AG09319 (cell line): ENCODE measurements around the gene TSPAN7.
A peak's percentile ranks its signal among the peaks of the same experiment; 100 is the strongest.

Experiments
- DNase-seq: peaks from one replicate; pipeline ENCODE4 v3.0.0-alpha.2; 2010; ENCODE audit warnings: low read depth; ENCODE audit errors: extremely low read depth
- CTCF ChIP-seq: IDR thresholded peaks from 2 replicates; pipeline ENCODE4 v1.5.1; 2011; ENCODE audit warnings: low read depth, mild to moderate bottlenecking, inconsistent platforms, low read length, moderate library complexity

TSPAN7 gene

GRCh38 chrX:38626296-38626695 is 65.0 kb downstream of the TSPAN7 start:
- TF ChIP-seq CTCF, result no peak
- no peak for DNase-seq

GRCh38 chrX:38627683-38628082 is 66.3 kb downstream of the TSPAN7 start:
- DNase-seq, result no peak
- peak; percentile 9 for TF ChIP-seq CTCF

- TF ChIP-seq CTCF, result no peak
- no peak for DNase-seq
These were observed 67.2 kb downstream of the TSPAN7 start for GRCh38 chrX:38628587-38628986.

- no peak for TF ChIP-seq CTCF
These were observed 71.2 kb downstream of the TSPAN7 start for GRCh38 chrX:38632516-38632915.

GRCh38 chrX:38634665-38635064 is 73.3 kb downstream of the TSPAN7 start:
- DNase-seq, result no peak
- no peak for TF ChIP-seq CTCF

More at GRCh38 chrX:38632516-38632915, 71.2 kb downstream of the TSPAN7 start:
- no peak for DNase-seq

- no peak for TF ChIP-seq CTCF
- DNase-seq, result no peak
These were observed 75.8 kb downstream of the TSPAN7 start for GRCh38 chrX:38636949-38637819.

- DNase-seq, result no peak
- no peak for TF ChIP-seq CTCF
These were observed 77.7 kb downstream of the TSPAN7 start for GRCh38 chrX:38638952-38639529.
